HG02884 (cell line): Measurements from ENCODE around the gene TRIM38.
"Not testable (repeated sequence)": the region's sequence is repeated elsewhere in the genome, so short reads cannot be mapped to it uniquely, and the experiment has no call there.

Source experiments
- ATAC-seq: cut with Tn5 transposase; IDR thresholded peaks from one replicate; pipeline ENCODE4 v1.9.1; 2021; ENCODE audit warnings: mild to moderate bottlenecking, moderate library complexity; ENCODE audit not compliant: unreplicated experiment

The TRIM38 gene

DNA sequence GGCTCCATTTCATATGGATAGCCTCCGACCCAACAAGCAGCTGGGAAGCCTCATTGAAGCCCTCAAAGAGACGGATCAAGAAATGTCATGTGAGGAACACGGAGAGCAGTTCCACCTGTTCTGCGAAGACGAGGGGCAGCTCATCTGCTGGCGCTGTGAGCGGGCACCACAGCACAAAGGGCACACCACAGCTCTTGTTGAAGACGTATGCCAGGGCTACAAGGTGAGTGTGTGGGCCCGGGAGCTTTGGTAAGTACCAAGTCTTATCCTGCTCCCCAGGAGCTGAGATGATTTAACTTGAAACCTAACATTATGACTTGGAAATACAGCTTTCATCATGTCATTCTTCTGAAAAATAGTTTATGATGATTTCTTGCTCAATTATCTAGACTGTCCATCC, 4.1 kb downstream of the TRIM38 start:
- ATAC-seq: no peak

DNA sequence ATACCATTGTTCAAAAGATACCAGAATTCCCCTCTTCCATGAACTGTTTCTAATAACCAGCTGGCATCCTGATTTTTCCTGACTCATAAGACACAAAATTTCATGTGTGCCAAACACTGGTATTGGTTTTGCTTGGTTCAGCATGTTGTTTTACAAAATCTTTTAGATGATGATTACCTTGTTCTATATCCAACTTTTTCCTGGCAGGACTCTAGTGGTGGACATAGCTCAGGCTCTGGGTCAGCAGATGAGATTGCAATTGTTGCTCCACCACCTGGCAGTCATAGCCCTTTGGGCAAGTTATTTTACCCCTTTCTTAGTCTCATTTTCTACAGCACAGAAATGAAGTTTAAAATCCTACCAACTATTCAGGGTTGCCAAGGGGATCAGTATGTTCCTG, 6.2 kb downstream of the TRIM38 start:
- ATAC-seq: no peak

DNA sequence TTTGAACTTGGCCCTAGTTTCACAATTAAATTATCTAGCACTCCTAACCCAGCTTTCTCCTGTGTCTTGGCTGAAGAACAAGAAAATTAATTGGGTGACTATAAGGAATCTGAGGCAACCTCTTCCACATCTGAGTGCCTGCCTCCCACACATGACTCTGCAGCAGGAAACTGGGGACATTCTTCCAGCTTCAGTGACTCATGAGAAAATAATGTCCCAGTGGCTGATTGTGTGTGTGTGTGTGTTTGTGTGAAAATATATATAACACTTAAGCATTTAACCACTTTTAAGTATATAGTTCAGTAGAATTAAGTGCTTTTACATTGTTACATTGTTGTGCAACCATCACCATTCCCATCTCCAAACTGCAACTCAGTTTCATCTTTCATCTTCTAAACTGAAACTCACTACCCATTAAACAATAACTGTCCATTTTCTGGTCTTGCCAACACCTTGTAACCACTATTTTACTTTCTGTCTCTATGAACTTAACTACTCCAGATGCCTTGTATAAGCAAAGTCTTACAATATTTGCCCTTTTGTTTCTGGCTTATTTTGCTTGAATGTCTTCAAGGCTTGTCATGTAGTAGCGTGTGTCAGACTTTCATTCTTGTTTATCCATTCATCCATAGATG, 8.7 kb downstream of the TRIM38 start:
- no peak for ATAC-seq

DNA sequence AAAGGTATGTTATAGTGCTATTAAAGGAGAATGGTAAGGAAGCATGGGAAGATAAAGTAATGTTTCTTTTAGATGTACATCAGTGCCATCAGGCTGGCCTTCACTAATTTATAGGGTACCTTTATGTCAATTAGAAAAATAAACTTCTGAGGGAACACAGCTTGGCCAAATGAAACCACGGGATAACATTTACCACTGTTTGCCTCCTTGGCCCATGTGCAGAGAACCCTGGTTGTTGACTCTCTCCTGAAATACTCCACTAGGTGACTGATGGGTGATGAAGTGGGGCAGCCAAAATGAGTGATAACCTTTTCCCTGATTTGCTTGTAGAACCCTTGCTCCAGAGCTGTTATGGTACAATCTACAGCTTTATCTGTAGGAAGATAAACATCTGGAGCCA, 9.5 kb downstream of the TRIM38 start:
- ATAC-seq: no peak

DNA sequence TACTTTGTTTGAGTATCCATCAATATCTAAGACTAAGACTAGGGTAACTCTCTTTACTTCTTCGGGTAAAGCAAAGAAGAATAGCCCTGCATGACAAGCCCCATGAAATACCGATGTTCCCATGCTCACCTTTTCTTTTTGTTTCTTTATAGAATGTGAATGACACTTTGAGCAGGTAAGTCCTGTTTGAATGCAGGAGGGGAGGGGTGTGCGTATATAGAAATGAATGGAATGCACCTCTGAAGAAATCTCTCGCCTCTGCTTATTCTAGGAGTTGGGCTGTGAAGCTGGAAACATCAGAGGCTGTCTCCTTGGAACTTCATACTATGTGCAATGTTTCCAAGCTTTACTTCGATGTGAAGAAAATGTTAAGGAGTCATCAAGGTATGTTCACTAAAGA, 10.3 kb downstream of the TRIM38 start:
- ATAC-seq: no peak

DNA sequence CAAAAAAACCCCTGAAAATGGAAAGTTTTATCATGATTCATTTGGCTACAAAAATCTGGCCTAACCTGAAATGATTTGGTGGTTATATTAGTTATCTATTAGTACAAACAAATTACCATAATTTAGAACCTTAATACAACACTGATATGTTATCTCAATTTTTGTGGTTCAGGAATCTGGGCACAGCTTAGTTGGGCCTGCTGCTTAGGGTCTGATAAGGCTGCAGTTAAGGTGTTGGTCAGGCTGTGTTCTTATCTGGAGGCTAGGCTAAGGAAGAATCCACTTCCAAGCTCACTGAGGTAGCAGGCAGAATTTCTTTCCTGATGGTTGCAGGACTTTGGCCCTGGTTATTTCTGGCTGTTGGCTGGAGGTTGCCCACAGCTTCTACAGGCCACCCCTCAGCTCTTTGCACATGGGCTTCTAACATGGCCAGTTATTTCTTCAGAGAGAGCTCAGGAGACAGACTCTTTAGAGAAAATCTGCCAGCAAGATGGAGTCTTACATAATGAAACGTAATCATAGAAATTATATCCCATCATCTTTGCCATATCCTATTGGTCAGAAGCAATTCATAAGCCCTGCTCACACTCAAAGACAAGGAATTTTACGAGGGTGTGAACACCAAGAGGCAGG, 11.4 kb downstream of the TRIM38 start:
- no peak for ATAC-seq

DNA sequence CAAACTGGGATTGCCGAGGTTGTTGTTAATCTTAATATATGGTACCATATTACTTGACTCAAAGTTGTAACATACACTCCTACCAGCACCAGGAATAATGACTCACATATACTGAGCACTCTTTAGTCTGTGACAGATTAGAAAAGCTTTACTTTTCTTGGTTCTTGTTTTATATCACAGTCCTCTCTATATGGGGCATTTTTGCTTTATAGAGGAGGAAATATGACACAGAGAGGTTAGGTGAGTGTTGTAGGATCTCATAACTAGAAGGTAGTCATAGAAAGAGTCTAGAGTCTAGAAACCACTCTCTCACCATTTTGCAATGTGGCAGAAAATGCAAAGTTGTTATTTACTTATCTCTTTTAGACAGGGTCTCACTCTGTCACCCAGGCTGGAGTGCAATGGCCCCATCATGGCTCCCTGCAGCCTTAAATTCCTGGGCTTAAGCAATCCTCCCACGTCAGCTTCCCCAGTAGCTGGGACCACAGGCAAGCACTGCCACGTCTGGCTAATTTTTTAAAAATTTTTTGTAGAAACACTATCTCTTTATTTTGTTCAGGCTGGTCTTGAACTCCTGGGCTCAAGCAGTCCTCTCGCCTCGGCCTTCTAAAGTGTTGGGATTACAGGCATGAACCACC, 13.4 kb downstream of the TRIM38 start:
- no peak for ATAC-seq

DNA sequence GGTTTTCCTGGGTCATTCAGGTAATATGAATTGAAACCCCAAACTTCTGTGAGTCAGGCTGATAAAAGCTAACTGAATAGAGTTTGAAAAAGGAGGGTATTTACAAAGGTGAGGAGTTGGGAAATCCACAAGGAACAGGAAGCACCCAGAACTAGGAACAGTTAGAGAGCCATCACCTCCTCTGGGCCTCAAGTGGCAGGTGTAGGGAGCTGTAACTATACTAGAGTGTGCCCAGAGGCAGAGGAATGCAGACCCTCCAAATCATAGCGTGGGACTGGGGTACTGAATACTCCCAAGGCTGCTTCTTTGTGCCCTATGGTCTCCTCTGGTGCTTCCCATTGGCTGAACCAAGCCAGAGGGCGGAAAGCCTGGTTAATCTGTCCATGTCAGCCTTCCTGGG, 18.3 kb downstream of the TRIM38 start:
- no peak for ATAC-seq

DNA sequence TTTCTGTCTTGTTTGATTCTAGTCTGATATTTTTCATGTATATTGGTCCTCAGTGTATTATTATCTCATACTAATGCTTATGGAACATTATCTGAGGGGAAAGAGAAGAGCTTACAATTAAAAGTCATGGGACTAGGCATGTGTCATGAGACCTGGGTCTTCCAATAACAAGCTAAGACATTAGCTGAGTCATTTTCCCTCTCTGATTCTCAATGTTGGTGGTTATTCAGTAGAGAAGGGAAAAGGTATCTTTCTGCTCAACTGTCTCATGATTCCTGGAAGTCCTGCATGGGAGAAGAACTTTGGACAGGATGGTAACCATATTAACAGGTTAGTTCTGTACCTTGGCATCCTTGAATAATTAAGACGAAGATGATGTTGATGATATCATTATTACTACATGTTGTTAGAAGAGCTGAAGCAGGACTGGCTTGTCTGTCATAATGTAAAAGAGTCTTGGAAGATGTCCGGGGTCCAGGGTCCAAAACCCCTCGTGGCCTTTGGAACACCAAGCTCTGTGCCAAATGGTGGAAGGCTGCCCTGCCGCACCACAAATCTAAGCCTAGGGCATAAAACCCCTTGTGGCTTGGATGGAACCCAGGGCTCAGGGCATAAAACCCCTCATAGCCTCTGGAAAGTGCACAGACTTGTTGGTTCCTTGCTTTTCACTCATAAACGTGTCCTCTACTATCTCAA, 19.1 kb downstream of the TRIM38 start:
- no peak for ATAC-seq

DNA sequence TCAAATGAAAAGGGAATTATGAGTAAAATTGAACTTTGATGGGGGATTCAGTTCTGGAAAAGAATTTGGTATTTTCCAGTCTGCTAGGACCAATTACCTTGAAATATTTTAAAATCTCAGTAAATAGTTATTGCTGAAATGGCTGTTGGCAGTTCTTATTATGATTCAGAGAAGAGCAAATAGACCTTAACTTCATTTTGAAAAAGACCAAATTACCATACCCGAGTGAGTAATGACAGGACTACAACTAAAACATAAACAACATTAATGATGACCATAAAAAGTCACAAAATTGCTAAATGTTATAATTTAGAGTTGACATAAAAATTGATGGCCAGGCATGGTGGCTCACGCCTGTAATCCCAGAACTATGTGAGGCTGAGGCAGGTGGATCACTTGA, 21.7 kb downstream of the TRIM38 start:
- ATAC-seq: no peak

DNA sequence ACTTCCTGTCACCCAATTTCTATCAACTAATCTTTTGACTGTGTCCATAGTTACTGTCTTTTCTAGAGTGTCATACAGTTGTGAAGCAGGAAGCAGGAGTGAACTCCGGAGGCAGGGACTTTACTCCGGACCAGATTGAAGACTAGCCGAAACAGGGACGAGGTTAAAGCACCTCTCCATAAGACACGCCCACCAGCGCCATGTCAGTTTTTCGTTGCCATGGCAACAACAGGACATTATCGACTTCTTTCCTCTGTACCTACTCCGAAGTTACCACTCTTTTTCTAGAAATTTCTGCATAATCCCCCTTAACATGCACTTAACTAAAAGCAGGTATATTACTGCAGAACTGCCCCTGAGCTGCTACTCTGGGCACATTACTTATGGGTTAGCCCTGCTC, 25.2 kb downstream of the TRIM38 start:
- no peak for ATAC-seq

DNA sequence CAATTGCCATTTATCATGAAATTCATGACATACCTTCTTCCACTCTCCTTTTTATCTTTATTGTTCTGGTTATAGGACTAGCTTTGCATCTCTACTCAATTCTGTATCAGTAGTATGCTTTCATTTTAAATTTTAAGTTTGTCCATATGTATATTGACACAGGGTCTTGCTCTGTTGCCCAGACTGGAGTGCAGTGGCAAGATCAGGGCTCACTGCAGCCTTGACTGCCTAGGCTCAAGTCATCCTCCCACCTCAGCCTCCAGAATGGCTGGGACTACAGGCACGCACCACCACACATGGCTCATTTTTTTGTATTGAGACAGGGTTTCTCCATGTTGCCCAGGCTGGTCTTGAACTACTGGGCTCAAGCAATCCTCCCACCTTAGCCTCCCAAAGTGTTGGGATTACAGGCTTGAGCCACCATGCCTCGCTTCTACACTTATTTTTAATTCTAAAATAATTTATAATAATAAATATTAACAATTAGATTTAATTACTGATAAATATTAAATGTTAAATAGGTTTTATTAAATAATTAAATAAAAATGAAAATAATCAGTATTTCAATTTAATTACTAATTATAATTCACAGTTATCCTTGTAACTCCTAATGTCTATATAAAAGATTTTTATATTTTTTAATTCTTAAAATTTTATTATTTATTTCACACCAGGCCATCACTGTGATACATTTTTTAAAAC, 27.7 kb downstream of the TRIM38 start:
- ATAC-seq: no peak

DNA sequence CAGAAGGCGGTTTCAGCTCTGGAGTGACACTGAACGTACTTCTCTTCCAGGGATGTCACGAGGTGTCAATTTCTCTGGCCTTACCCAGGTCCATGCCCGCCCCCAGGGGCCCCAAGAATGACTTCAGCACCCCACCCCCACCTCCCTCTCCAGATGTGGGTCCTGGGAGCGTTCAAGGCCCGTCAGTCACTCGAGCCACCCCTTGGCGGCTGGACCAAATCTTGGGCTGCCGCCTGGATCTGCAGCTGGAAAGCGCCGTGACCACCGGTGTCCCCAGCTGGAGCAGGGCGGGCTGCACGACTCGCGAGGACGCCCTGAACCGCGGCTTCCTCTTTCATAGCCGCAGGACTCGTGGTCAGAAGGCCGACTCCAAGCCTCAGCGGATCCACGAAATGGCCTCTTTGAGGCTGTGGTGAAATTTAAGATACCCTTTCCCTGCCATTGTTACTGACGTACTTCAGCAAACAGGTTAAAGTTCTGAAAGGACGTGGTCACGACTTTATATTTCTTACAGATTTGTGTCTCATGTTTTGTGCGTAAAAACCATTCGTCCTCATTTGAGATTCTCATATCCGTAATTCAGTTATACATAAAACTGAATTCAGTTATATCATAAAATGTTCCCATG, 29.3 kb downstream of the TRIM38 start:
- peak; percentile 41 for ATAC-seq

DNA sequence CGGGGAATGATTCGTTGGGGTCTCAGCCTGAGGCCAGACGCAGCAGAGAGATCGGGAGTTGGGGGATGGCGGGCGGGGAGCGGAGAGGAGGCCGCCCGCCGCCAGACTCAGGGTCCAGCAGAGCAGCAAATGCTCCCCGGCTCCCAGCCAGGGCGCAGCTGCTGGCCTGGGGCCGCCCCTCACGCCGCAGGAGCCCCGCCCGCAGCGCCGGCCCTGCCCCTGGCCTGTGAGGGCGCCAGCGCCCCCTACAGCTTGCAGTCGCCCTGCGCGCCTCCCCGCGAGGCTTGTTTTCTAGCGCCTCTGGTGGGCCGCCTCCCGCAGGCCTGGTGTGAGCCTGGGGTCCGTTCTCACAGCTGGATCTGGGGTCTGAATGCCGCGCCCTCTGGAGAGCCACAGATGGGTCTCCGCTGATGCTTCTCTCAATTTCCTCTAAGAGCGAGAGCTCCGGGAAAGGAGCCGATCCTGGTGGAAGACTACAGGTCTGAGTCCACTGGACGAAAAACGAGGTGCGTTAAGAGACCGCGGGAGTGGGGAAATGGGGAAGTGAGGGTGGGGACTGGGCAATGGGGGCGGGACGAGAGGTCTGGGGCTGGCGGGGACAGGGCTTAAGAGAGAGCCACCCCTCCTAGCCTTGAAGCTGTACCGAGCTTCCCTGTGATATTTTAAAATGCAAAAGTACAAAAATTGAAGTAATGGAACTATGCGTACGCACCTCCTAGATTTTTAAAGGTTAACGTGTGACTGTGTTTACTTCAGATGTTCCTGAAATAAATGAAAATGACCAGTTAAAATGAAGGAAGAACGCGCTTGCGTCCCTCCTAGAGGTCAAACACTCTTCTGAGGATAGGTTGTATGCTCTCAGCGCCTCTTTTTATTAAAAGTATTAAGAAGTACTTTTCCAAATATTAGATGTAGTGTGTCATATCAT, 30.1 kb downstream of the TRIM38 start:
- peak; percentile 80 for ATAC-seq

DNA sequence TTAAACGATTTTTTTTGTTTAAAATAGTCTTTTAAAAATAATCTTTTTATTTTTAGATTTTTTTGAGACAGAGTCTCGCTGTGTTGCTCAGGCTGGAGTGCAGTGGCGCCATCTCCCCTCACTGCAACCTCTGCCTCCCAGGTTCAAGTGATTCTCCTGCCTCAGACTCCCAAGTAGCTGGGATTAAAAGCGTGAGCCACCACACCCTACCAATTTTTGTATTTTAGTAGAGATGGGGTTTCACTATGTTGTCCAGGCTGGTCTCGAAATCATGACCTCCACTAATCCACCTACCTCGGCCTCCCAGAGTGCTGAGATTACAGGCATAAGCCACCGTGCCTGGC, 30.7 kb downstream of the TRIM38 start:
- not testable (repeated sequence) for ATAC-seq

DNA sequence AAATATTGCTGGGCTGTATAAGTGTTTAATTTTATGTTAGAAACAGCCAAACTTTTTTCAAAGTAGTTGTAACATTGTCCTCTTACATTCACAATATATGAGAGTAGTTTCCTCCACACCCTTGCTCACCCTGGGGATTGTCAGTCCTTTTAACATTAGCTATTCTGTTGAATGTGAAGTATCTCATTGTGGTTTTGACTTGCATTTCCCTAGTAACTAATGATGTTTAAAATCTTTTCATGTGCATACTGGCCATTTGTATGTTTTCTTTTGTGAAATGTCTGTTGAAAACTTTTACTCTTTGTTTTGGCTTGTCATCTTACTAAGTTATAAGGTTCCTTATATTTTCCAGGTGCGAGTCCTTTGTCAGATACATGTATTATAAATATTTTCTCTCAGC, 32.9 kb downstream of the TRIM38 start:
- no peak for ATAC-seq

DNA sequence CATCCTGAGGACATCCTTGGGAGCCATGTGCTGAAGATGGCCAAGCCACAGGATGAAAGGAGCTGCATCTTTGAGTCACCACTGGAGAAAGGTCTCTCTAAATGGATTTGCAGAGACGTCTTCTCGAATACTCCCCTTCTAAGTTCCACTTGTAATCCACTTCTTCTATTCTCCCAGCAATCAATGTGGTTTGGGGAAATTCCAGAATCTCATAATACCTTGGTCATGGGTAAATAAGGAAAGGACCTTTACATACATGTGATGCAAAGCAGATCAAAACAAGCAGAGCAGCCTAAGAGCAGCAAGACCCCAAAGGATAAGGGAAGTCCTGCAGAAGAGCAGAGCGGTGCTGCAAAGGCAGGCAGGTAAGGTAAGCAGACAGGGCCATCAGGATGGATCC, 35.3 kb downstream of the TRIM38 start:
- ATAC-seq: no peak

DNA sequence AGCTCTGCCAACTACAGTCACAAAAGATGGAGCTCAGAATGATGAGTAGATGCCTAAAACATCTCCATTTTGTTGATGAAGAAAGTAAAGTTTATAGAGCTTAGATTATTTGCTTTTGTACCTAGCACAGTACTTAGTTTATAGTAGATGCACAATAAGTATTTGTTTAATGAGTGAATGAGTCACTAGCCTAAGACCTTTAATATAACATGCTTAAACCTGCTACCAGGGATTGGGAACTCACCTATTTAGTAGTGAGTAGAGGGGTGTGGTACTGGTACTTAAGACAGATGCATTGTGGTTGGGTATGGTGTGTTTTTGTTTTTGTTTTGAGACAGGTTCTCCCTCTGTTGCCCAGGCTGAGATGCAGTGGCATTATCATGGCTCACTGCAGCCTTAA, 35.8 kb downstream of the TRIM38 start:
- ATAC-seq: no peak

DNA sequence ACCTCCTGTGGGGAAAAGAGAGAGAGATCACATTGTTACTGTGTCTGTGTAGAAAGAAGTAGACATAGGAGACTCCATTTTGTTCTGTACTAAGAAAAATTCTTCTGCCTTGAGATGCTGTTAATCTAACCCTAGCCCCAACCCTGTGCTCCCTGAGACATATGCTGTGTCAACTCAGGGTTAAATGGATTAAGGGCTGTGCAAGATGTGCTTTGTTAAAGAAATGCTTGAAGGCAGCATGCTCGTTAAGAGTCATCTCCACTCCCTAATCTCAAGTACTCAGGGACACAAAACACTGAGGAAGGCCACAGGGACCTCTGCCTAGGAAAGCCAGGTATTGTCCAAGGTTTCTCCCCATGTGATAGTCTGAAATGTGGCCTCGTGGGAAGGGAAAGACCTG, 36.6 kb downstream of the TRIM38 start:
- not testable (repeated sequence) for ATAC-seq
